GM21737 (cell line): ENCODE data around the gene GALNT6.
A peak's percentile ranks its signal among the peaks of the same experiment; 100 is the strongest.

Experiments used
- ATAC-seq: cut with Tn5 transposase; IDR thresholded peaks from one replicate; pipeline ENCODE4 v1.9.1; 2021; ENCODE audit warnings: mild to moderate bottlenecking, moderate library complexity; ENCODE audit not compliant: unreplicated experiment

The GALNT6 gene

DNA sequence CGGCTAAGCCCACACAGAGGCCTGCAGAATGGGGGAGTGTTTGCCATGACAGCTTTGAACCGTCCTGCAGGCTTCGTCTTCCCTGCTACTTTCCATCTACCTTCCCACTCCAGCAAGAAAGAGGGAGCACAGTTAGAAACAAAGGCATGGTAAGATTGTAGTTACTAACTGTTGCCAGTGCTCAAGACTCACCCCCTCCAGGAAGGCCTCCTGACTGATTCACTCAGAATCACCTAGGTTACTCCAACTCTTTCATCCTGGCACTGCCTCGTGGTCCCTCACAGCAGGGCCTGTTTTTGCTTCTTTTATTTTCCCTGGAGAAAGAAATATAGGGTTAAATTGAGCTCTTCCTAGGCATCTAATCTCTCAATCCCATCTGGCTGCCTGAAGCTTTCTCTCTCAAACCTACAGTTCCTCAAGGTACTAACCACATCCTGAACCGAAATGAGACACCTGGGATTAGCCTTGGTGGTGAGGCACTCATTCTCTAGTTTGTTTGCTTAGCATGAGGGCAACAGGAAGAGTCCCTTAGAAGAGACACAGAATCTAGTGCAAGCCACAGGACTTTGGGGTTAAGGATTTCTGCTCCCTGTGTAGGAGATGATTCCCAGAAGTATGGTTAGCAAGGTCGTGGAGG, 7.8 kb downstream of the GALNT6 start:
- no peak for ATAC-seq

DNA sequence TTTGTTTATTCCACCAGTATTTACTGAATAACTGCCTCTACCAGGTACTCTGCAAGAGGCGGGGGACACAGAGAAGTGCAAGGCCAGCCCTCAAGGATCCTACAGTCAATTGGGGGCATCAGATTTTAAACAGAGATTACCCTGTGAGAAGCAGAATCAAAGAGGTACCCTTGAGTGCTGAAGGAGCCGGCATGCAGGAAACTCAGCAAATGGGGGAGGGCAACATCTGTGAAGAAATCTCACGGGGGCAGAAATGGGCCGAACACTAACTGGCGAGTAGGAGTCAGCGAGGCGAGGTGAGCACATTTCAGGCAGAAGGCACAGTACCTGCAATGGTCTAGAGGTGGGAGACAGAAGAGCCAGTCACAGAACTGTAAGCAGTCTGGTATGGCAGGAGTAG, 9.0 kb downstream of the GALNT6 start:
- ATAC-seq: no peak

DNA sequence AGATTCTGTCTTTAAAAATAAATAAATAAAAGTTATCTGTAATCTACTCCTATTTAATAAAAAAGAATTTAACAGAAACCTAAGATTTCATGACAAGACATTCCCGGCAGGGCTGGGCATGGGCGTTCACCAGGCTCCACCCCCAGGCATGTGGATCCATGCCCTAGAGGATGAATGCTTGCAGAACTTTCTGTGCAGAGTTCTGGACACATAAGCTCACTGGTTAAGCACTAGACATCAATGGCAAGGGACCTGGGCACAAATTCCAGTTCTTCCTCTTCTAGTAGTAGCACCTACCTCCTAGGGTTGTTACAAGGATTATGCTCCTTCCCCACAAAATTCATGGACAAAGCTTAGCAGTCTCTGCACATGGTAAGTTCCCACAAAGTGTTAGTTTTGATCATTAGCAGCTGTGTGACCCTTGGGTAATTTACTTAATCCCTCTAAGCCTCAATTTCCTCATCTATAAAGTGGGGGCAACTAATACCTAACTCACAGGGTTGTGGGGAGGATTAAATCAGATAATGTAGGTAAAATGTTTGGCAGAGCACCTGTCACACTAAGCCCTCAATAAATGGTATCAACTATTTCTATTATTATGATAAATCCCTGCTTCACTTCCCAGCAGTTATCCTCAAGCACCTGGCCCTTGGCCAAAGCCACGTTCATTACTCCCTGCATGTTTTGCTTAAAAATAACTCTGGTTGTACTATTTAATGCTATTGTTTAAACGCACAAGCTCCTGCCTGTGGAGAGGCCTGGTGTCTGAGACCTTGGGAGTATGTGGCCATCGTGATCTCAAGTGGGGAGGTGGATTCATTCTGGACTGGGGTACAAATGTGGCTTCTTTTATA, 9.8 kb downstream of the GALNT6 start:
- ATAC-seq: no peak

DNA sequence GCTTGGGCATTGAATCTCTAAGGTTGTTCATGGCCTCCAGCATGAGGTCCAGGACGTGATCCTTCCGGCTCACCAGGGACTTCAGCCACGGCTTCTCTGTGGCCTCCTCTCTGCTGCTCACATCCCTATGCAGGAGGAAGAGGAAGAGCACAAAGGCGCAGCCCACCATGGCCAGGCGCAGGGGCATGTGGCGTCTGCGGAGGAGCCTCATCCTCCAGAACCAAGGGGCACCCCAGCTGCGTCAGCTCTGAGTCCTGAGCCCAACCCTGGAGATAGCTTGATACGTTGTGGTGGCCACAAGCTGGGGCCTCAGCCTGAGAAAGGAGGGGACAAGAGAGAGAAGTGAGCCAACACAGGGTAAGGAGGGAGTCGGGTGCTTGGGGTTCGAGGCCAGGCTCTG, 11.6 kb downstream of the GALNT6 start:
- ATAC-seq: no peak

DNA sequence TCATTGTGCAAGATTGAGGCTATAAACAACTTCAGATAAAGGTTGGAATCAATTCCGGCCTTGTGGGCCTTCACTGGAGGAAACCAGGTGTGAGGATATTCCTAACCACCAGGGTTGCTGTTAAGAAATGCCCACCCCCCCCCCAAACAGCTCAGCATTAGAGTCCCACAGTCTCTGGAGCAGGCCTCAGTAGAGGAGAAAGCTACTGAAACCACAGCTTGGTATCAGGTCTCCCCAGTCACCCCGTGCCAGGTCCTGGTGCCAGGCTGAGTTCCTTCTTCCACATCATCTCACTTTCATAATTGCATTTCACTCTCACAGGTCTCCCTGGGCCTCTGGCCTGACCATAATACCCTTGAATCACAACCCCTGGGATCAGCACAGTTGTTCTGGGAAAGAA, 12.5 kb downstream of the GALNT6 start:
- no peak for ATAC-seq

DNA sequence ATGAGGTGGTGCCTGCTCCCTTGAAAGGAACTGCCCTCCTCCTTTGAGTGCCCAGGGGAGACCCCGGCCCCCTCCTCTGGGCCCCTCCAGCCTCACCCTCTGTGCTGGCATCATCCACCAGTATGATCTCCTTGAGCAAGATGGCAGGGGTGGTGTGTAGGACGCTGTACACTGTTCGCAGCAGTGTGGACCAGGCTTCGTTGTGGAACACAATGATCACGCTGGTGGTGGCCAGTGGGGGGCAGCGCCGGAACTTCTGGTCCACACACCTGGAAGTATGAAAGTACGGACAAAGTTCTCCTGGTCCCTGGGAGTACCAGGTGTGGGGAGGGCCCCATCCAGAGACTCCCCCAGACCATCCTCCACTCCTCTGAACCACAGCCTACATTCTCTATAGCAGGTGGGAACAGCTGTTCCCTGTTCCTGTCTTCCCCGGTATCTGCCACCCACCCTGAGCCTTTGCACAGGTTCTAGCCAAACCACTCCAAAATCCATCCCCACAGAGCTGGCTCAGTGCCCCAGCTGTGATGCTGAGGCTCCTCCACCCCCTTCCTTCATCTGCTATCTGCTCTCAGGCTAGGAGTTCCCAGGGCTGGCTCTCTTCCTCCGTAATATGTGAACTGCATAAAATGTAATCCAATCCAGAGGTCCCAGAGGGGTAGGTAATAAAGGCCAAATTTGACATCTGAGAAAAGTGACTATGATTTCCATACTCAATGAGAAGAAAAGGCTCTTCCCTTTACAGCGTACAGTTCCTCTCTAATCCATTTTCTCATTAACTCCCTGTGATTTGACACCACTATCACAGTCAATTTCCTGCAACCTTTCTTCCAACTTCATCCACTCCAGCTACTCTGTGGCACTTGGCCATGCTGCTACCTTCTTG, 13.9 kb downstream of the GALNT6 start:
- ATAC-seq: no peak

DNA sequence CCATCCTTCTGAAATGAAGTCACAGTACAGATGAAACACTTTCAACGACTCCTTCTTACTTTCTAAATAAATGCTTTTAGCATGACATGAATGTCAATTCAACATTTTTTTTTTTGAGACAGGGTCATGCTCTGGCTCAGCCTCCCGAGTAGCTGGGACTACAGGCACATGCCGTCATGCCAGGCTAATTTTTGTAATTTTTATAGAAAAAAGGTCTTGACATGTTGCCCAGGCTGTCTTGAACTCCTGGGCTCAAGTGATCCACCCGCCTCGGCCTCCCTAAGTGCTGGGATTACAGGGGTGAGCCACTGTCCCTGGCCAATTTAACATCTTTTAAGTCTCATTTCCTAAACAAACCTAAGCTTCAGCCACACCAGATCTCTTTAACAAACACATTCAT, 16.4 kb downstream of the GALNT6 start:
- ATAC-seq: no peak

DNA sequence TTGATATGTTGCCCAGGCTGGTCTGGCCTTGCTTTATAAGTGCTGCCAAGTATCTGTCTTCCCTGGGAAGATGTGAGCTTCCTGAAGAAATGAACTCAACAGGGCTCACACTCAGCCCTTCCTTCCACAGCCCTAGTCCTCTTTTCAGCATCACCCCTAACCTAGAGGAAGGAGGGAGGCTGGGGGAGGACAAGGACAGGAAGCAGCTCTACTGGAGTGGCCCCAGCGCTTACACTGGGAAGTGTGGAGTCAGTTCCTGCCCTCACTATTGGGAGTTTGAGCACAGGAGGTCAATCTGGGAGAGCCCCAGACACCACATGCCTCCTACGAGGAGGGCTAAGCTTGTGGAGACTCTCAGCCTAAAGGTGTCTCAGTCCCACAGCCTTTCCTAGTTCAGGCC, 16.8 kb downstream of the GALNT6 start:
- no peak for ATAC-seq

DNA sequence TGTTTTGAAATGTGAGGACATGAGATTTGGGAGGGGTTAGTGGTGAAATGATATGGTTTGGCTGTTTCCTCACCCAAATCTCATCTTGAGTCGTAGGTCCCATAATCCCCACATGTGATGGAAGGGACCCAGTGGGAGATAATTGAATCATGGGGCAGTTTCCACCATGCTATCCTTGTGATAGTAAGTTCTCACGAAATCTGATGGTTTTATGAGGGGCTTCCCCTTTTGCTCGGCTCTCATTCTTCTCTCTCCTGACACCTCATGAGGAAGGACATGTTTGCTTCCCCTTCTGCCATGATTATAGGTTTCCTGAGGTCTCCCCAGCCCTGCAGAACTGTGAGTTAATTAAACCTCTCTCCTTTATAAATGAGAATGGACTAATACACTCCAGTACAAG, 18.0 kb downstream of the GALNT6 start:
- ATAC-seq: no peak

DNA sequence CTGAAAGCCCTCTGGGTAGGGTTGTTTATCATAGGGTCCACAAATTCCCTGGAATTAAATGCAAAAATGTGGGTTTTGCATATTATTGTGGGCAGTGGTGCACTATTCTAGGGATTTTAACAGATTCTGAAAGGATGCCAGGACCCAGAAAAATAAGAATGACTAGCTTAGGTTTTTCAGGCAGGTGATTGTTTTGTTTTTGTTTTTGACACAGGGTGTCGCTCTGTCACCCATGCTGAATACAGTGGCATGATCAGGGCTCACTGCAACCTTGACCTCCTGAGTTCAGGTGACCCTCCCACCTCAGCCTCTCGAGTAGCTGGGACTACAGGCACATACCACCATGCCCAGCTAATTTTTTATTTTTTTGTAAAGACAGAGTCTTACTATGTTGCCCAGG, 19.2 kb downstream of the GALNT6 start:
- ATAC-seq: no peak

DNA sequence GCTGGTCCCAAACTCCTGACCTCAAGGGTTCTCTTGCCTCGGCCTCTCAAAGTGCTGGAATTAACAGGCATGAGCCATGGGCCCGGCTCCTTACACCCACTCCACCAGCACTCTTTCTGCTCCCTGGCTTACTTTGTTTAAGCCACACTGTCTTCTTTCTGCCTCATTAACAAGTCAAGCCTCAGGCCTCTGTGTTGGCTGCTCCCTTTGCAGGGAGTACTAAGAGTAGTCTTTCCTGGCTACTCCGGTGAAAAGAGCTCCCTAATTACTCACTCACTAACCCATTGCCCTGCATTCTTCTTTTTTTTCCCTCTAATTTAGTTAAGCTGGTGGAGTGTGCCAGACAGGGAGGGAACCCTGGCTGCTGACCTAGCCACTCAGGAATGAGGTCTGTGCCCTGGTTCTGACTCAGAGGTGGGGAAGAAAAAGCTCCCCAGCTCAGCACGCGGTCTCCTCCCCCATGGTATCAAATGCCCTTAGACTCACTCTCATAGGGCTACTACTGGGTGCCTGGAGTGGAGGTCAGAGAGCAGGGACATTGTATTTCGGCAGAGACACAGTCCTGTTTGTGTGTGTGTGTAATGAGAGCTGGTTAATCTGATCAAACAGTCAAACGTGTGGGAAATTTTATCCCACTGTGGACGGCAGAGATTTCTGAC, 19.8 kb downstream of the GALNT6 start:
- no peak for ATAC-seq

DNA sequence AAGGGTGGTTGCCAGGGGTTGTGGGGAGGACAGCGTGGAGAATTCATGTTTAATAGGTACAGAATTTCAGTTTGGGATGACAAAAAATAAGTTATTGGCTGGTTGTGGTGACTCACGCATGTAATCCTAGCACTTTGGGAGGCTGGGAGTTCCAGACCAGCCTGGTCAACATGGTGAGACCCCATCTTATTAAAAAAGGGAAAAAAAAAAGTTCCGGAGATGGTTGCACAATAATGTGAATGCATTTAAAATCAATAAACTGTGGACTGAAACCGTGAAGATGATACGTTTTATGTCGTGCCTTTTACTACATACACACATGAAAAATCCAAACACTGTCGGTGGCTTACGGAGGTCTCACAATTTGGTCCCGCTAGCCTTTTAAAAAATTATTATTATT, 20.5 kb downstream of the GALNT6 start:
- no peak for ATAC-seq

DNA sequence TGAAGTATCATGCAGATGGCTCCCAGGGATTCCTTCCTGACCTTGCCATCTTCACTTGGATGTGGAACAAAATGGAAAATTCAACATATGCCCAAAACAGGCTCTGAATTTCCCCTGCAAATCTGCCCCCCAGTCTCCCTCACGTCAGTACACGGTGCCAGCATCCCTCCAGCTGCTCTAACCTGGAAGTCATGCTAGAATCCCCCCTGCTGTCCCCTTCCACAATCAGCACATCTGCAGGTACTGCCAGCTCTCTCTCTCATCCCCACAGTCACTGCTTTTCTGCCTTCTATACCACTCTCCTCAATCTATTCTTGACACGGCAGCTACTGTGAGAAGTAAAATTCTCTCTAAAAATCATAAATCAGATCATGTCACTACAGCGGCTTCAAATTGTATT, 21.6 kb downstream of the GALNT6 start:
- ATAC-seq: no peak

DNA sequence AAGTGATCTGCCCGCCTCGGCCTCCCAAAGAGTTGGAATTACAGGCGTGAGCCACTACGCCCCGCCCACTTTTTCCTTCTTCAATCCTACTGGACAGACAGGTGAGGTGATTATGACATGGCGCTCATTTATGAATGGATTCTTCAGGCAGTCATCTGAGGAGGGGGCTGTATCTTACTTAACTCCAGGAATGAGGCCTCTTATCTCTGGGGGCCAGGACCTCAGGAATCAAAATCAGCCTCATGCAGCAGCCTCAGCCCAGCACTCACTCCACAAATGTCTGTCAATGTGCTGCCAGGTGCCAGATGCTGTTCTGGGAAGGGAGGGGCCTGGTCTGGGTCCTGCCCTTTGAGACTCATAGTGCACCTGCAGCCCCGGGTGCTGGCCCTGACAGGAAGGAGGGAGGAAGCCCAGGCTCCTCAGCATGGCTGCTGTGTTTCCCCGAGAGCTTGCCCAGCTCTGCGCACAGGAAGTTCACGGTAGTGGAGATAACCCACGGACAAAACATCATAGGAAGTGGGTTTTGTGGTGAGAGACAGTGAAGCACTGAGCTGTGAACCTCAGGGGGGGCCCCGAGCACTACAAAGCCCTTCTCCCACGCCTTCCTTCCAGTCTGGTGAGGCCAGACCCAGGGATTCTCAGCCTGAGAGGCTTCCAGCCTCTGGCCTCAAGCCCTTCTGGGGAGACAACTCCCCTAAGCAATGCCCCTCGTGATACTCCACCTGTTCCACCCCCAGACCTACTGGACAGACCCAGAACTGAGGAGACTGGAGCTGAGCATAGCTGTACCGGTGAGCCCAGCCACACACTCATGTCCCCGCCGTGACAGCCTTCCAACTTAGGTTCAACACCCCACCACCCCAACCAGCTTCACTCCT, 22.3 kb downstream of the GALNT6 start:
- peak; percentile 97 for ATAC-seq

DNA sequence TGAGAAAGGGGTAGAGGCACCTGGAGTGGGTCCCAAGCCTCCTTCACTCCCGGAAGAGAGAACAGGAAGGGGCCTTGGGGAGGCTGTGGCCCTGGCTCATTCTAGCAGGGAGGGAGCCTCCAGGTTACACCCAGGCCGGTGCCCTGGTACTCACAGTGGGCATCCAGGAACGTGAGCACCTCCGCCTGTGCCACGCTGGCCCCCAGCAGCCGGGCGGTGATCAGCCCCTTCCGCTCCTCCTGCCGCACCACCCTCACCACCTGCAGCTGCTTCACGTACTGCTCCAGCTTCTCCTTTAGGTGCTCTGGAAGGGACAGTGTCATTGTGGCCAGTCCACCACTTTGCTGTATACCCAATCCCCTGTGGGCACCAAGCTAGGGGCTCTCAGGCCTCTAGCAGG, 25.9 kb downstream of the GALNT6 start:
- no peak for ATAC-seq

DNA sequence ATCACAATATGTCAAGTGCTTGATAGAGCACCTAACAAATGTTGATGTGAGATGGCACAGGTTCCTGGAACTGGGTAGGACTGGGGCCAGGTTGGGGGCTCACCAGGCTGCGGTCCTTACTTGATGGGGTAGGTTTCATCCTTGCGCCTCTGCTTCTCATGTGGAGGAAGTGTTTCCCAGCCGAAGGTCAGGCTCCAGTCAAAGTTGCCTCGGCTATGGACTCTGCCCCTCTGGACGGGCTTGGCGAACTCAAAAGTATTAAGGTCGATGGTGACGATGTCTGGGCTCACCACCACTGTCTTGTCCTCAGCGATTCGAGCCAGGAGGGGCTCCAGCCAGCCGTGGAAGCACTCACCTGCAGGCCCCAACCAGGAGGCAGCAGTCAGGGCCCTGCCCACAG, 27.2 kb downstream of the GALNT6 start:
- ATAC-seq: no peak

DNA sequence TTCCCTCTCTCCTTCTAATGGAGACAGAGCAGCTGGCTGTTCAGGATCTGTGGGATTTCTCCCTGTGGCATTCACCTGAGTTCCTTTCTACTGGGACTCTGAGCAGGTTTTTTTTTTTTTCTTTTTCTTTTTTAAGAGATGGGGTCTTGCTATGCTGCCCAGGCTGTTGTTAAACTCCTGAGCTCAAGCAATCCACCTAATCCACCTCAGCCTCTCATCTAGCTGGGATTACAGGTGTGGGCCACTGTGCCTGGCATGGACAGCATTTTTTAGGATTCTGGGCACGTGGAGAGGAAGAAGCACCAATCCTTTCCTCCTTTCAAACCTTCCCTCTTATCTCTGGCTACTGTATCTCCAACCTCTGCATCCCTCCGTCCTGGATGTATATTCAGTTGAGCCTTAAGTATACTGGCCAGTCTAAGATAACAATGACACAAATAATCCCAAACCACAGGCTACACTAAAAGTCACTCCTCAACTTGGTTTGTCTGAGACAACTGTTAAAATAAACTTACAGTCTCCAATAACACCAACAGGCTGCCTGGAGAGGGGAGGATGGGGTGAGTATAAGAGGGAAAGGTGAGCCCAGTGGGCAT, 28.4 kb downstream of the GALNT6 start:
- ATAC-seq: no peak

DNA sequence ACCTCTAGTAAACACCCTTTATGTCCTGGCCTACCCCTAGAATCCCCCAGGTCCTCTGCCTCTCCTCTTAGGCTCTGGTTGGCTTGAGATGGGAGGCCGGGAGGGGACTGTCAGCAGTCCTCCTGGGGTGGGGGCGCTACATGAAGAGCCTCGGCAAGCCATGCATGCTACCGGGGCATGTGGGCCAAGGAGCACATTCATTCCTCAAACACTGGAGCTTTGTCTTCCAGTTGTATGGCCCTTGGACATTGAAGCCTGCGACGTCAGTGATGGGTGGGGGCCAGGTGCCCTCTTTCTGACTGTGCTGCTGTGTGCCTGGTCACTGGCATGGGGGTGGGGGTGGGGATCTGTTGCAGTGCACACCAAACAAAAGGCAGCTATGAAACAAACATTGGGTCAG, 28.9 kb downstream of the GALNT6 start:
- no peak for ATAC-seq

DNA sequence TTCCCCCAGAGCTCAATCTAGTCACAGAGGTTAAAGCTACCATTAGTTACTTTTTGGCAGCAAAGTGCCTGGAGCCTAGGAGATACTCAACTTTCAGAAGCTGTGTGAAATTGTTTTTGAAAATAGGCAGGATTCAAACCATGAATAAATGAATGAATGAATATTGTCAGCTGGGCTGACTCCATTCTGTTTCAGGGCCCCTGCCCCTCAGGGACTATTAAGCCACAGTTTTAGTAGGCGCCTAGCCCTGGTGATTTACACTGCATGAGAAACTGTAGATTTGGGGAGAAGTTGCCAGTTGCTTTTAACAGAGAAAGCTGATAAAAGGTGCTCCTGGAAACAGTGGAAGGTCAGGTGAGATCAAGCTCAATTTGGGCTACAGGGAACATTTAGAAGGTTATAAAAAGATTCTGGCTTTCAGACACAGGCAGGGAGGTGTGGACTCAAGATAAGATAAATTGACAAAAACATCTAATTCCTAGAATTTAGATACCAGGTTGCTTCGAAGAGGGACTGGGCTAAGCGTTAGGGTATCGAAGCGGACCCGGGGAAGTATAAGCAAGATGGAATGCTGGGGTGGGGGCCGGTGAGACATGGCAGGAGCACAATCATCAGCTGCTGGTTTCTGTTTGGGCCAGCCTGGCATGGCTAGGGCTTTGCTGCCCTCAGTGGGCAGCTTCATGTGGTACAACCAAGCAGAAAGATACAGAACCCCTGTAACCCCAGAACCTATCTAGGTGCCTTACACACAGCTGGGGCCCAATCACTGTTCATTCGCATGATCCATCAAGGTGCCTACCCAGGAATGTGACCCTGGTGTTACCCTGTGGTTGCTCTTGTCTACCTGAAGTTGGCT, 29.8 kb downstream of the GALNT6 start:
- ATAC-seq: no peak
